ENCODE results near the gene OTX2.

DNA sequence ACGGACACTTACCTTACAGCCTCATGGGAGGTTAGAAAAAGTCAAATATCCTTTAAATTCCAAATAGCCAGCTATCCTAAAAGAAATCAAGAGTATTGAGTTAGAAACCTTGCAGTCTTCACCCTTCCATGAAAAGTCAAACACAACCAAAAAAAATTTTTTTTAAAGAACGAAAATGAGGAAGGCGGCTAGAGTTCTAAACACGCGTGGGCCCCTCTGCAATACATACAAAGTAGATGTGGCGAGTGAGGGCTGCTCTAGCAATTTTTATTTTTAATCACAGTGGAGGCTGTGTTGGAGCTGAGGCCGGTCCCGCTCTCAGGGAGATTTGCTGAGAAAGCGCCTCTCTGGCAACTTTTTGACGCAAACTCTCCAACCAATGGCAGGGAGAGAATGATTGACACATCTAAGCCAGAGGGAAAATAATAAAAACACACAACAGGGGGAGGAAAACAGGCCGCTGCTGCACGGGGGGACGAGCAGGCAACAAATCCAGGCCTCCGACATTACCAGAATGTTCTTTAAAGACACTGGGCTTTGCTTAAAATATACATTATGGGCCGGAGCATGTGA, at the start of gene OTX2:
- no peak for TF ChIP-seq POLR2A (IDR thresholded peaks at IDR 0.05)
- TF ChIP-seq, protein P1, sequence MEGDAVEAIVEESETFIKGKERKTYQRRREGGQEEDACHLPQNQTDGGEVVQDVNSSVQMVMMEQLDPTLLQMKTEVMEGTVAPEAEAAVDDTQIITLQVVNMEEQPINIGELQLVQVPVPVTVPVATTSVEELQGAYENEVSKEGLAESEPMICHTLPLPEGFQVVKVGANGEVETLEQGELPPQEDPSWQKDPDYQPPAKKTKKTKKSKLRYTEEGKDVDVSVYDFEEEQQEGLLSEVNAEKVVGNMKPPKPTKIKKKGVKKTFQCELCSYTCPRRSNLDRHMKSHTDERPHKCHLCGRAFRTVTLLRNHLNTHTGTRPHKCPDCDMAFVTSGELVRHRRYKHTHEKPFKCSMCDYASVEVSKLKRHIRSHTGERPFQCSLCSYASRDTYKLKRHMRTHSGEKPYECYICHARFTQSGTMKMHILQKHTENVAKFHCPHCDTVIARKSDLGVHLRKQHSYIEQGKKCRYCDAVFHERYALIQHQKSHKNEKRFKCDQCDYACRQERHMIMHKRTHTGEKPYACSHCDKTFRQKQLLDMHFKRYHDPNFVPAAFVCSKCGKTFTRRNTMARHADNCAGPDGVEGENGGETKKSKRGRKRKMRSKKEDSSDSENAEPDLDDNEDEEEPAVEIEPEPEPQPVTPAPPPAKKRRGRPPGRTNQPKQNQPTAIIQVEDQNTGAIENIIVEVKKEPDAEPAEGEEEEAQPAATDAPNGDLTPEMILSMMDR (IDR thresholded peaks at IDR 0.05) = no peak
